Loucy (cell line): ENCODE measurements around the gene KDM4C.

ENCODE experiments used
- H2AFZ ChIP-seq: fragments of 200-600 bp; sonication (generic); 2 replicates; pipeline ENCODE4 v1.6.0; 2016; ENCODE audit warnings: antibody characterized with exemption, mild to moderate bottlenecking, low read length, moderate library complexity
- H3F3A ChIP-seq: fragments of 200-600 bp; 2 replicates; pipeline ENCODE4 v1.6.0; 2016; ENCODE audit warnings: antibody characterized with exemption, low read depth, mild to moderate bottlenecking
- H3K27me3 ChIP-seq: fragments of 200-600 bp; sonication (generic); 2 replicates; pipeline ENCODE4 v1.6.1; 2014; ENCODE audit warnings: low read length, mild to moderate bottlenecking; ENCODE audit not compliant: insufficient read depth, poor library complexity, severe bottlenecking
- H3K36me3 ChIP-seq: fragments of 200-600 bp; sonication (generic); 2 replicates; pipeline ENCODE4 v1.6.1; 2016; ENCODE audit warnings: low read length; ENCODE audit not compliant: insufficient read depth
- H3K4me1 ChIP-seq: fragments of 200-600 bp; sonication (generic); 2 replicates; pipeline ENCODE4 v1.5.1; 2014; ENCODE audit warnings: low read length, mild to moderate bottlenecking; ENCODE audit not compliant: insufficient read depth, poor library complexity, severe bottlenecking
- H3K4me2 ChIP-seq: fragments of 200-600 bp; sonication (generic); 2 replicates; pipeline ENCODE4 v1.6.0; 2014; ENCODE audit warnings: antibody characterized with exemption, low read length, low read depth, mild to moderate bottlenecking; ENCODE audit not compliant: poor library complexity, severe bottlenecking
- H3K4me3 ChIP-seq: fragments of 200-600 bp; sonication (generic); 2 replicates; pipeline ENCODE4 v1.5.1; 2014; ENCODE audit warnings: low read length, mild to moderate bottlenecking, mixed read lengths; ENCODE audit not compliant: poor library complexity, severe bottlenecking
- H3K79me2 ChIP-seq: fragments of 200-600 bp; sonication (generic); 2 replicates; pipeline ENCODE4 v1.6.1; 2014; ENCODE audit warnings: low read length; ENCODE audit not compliant: insufficient read depth
- H3K9ac ChIP-seq: fragments of 200-600 bp; sonication (generic); 2 replicates; pipeline ENCODE4 v1.6.0; 2014; ENCODE audit warnings: mild to moderate bottlenecking, low read depth, low read length, moderate library complexity; ENCODE audit not compliant: poor library complexity, severe bottlenecking
- H3K9me2 ChIP-seq: fragments of 200-600 bp; sonication (generic); replicated peaks from 2 replicates; pipeline ENCODE4 v1.6.1; 2016; ENCODE audit warnings: low read depth, low read length, mixed read lengths
- H3K9me3 ChIP-seq: fragments of 200-600 bp; sonication (generic); 2 replicates; pipeline ENCODE4 v1.6.1; 2014; ENCODE audit warnings: mild to moderate bottlenecking, antibody characterized with exemption, low read length, low read depth; ENCODE audit not compliant: insufficient read depth
- H4K20me1 ChIP-seq: fragments of 200-600 bp; sonication (generic); 2 replicates; pipeline ENCODE4 v1.6.0; 2014; ENCODE audit warnings: antibody characterized with exemption, low read length, mild to moderate bottlenecking; ENCODE audit not compliant: insufficient read depth, poor library complexity, severe bottlenecking
- EZH2phosphoT487 ChIP-seq: fragments of 200-600 bp; IDR thresholded peaks from 2 replicates; pipeline ENCODE4 v1.6.1; 2018; ENCODE audit warnings: antibody characterized with exemption, mild to moderate bottlenecking, moderate library complexity, borderline replicate concordance
- TF ChIP-seq, protein P1 (sequence below): fragments of 200-600 bp; sonication (generic); conservative IDR thresholded peaks from 2 replicates; pipeline ENCODE4 v1.5.1; 2014; ENCODE audit warnings: mild to moderate bottlenecking, antibody characterized with exemption, low read length

Gene KDM4C

DNA sequence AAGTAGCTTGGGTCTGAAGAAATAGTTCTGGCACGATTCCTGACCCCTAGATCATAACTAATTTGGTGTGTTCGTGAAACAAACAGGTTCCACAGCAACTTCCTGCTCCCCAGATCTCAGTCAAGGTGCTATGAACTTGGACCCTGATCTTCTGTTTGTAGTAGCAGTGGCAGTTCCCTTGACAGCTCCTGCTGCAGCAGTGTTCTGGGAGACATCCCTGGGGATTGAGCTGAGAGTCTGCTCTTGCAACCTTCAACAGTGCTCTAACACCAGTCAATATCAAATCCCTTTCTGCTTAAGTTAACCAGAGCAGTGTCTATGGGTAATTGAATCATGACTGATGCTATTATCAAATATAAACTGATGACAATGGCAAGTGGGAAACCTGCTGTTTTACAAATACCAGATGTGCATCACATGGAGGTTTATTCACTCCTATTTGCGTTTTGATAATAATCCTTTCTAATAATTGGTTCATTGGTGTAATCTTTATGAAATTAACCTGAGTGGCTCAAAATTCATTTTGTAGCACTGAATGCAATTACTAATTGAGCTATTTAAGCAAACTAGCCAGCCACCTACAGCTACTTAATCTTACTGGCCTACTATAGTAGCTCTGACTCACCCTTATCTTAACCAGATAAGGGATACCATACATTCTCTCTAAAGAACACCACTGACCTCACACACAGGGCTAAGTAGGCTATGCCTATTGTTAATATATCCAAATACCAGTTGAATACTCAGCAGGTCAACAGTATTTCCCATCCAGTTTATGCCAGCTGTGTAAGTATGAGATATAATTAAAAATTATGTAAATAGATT is 21.9 kb downstream of the KDM4C start:
- Histone ChIP-seq H3K4me1 (peaks cover 22% of the 10 kb centered on the region), H4K20me1 (peaks cover 47% of the 10 kb centered on the region), H3K27me3 (no peaks in the 10 kb centered on the region), H3K9me2 (no peaks in the 10 kb centered on the region), H3K9ac (no peak overlapping the region), H3K36me3 (no peaks in the 10 kb centered on the region), H3K4me2 (no peak overlapping the region), H3K4me3 (no peak overlapping the region), H3K9me3 (no peaks in the 10 kb centered on the region), H3K79me2 (peaks cover 91% of the 10 kb centered on the region; the same call in 1 of the 2 replicates), H3F3A (no peaks in the 10 kb centered on the region), H2AFZ (no peak overlapping the region)
- TF ChIP-seq, protein P1, sequence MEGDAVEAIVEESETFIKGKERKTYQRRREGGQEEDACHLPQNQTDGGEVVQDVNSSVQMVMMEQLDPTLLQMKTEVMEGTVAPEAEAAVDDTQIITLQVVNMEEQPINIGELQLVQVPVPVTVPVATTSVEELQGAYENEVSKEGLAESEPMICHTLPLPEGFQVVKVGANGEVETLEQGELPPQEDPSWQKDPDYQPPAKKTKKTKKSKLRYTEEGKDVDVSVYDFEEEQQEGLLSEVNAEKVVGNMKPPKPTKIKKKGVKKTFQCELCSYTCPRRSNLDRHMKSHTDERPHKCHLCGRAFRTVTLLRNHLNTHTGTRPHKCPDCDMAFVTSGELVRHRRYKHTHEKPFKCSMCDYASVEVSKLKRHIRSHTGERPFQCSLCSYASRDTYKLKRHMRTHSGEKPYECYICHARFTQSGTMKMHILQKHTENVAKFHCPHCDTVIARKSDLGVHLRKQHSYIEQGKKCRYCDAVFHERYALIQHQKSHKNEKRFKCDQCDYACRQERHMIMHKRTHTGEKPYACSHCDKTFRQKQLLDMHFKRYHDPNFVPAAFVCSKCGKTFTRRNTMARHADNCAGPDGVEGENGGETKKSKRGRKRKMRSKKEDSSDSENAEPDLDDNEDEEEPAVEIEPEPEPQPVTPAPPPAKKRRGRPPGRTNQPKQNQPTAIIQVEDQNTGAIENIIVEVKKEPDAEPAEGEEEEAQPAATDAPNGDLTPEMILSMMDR = no peak
- TF ChIP-seq EZH2phosphoT487 = no peak

GRCh38 chr9:6780690-6781089 is 22.9 kb downstream of the KDM4C start:
- no peaks in the 10 kb centered on the region for H3F3A ChIP-seq
- peaks cover 22% of the 10 kb centered on the region for H3K4me1 ChIP-seq
- TF ChIP-seq, protein P1 = no peak
- no peak for TF ChIP-seq EZH2phosphoT487
- H3K9ac ChIP-seq = no peak overlapping the region
- H4K20me1 ChIP-seq = peaks cover 46% of the 10 kb centered on the region
- no peaks in the 10 kb centered on the region for H3K9me2 ChIP-seq
- H3K9me3 ChIP-seq = no peaks in the 10 kb centered on the region
- H3K4me2 ChIP-seq = no peak overlapping the region
- no peaks in the 10 kb centered on the region for H3K36me3 ChIP-seq
- peaks cover 89% of the 10 kb centered on the region; the same call in 1 of the 2 replicates for H3K79me2 ChIP-seq
- no peaks in the 10 kb centered on the region for H3K27me3 ChIP-seq
- no peak overlapping the region for H2AFZ ChIP-seq
- H3K4me3 ChIP-seq = no peak overlapping the region

DNA sequence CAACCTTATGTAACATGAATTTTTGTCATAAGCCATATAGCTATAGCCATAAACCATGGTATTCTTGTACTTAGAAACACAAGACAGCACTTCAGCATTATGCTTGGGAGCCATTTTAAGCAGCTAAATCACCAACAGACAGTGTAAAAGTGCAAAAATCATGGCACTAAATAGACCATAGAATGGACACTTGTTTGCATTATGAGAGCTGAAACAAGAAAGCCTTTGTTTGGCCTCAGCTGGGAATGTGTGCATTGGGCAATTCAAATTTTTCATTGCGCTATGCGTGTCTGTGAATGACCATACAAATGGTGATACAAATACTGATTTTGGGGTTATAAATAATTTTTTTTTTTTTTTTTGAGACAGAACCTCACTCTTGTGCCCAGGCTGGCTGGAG is 23.7 kb downstream of the KDM4C start:
- no peak overlapping the region for H3K4me2 ChIP-seq
- no peak overlapping the region for H3K9ac ChIP-seq
- H3K36me3 ChIP-seq = no peaks in the 10 kb centered on the region
- TF ChIP-seq, protein P1 = no peak
- no peak for TF ChIP-seq EZH2phosphoT487
- no peaks in the 10 kb centered on the region for H3F3A ChIP-seq
- H3K79me2 ChIP-seq = peaks cover 88% of the 10 kb centered on the region; the same call in 1 of the 2 replicates
- H3K4me3 ChIP-seq = no peak overlapping the region
- H3K27me3 ChIP-seq = no peaks in the 10 kb centered on the region
- H2AFZ ChIP-seq = no peak overlapping the region
- H3K9me3 ChIP-seq = no peaks in the 10 kb centered on the region
- H4K20me1 ChIP-seq = peaks cover 52% of the 10 kb centered on the region
- H3K4me1 ChIP-seq = peaks cover 22% of the 10 kb centered on the region
- no peaks in the 10 kb centered on the region for H3K9me2 ChIP-seq
